ENCODE data around the gene GPX2. TPM values are rescaled to one million over a fixed set of nuclear protein-coding genes. Genes with fewer than 3 reads are reported as not detected.

Gene GPX2
- total and polyA plus RNA-seq, 2 donors (not counting 3 experiments of a cell fraction or from before 2014, with no cell fraction given), result not detected

DNA sequence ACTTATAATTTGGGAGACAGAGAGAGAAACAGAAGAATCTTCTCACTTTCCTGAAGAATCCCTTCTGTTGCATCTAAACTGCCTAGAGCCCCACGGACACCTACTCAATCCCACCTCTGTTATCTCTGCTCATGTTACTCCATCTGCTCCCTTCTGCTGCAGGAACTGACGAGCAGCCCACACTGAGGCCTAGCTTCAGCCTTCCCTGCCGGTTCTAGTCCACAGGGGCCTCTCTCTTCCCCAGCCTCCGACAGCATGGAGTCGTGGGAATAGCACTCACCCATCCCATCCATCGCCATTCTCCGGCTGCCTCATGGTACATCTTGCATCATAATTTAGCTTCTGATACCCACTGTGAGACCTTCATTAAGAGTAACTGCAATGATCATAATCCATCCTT, 25.6 kb upstream of the GPX2 start:
- CTCF ChIA-PET, result interaction anchor here (1.1 kb wide), 1 partner anchor 52 kb away, joined by 3 read pairs; no protein-coding TSS in a partner anchor
- FAIRE-seq, result no peak
- peaks cover 14% of the 10 kb centered on the region for H3K4me1 ChIP-seq (ENCODE audit: control insufficient read depth, extremely low read depth, insufficient read depth, low read length)
- no peaks in the 10 kb centered on the region for H3K79me2 ChIP-seq (ENCODE audit: control insufficient read depth, insufficient read depth, low read length)
- H2AFZ ChIP-seq (ENCODE audit: low read depth, low read length), result no peak overlapping the region
- intact Hi-C loops (cut with micrococcal nuclease), result no loop called here
- dilution Hi-C loops (cut with MboI; ENCODE audit: extremely low pct_ligation_motif_present, low sequenced_read_pairs), result no loop called here
- no peaks in the 10 kb centered on the region for H3K36me3 ChIP-seq (ENCODE audit: control insufficient read depth in 2 of 2, extremely low read depth in 1 of 2, insufficient read depth in 2 of 2, low read length in 2 of 2)
- no peaks in the 10 kb centered on the region for H3K9me3 ChIP-seq (replicated peaks; ENCODE audit: control insufficient read depth, insufficient read depth, low read length)
- H3K27me3 ChIP-seq (ENCODE audit: control insufficient read depth in 2 of 2, insufficient read depth in 2 of 2, low read length in 2 of 2), result no peaks in the 10 kb centered on the region
- no TSS peak for BruUV-seq (replicated peaks)
- POLR2A ChIA-PET, result no interaction called here
- TF ChIP-seq, protein P1, sequence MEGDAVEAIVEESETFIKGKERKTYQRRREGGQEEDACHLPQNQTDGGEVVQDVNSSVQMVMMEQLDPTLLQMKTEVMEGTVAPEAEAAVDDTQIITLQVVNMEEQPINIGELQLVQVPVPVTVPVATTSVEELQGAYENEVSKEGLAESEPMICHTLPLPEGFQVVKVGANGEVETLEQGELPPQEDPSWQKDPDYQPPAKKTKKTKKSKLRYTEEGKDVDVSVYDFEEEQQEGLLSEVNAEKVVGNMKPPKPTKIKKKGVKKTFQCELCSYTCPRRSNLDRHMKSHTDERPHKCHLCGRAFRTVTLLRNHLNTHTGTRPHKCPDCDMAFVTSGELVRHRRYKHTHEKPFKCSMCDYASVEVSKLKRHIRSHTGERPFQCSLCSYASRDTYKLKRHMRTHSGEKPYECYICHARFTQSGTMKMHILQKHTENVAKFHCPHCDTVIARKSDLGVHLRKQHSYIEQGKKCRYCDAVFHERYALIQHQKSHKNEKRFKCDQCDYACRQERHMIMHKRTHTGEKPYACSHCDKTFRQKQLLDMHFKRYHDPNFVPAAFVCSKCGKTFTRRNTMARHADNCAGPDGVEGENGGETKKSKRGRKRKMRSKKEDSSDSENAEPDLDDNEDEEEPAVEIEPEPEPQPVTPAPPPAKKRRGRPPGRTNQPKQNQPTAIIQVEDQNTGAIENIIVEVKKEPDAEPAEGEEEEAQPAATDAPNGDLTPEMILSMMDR (IDR thresholded peaks at IDR 0.05; ENCODE audit: extremely low read depth in 1 of 2, insufficient read depth in 1 of 2, low read depth in 1 of 2, low read length in 2 of 2), result no peak
- TF ChIP-seq FOS (IDR thresholded peaks at IDR 0.05; ENCODE audit: borderline replicate concordance, insufficient read depth, low read length), result no peak
- no peak overlapping the region for H3K27ac ChIP-seq (ENCODE audit: insufficient read depth, low read depth, low read length)
- H3K4me2 ChIP-seq (ENCODE audit: insufficient read depth, low read length), result no peak overlapping the region
- no peak overlapping the region for H3K9ac ChIP-seq (replicated peaks; ENCODE audit: extremely low read depth, insufficient read depth, low read length)
- no peaks in the 10 kb centered on the region for H4K20me1 ChIP-seq (replicated peaks; ENCODE audit: control insufficient read depth, extremely low read depth, insufficient read depth, low read length)
- DNase-seq (ENCODE audit: low read depth, low spot score), result no peak
- no peaks in the 10 kb centered on the region for H3K9me1 ChIP-seq (replicated peaks; ENCODE audit: control insufficient read depth, extremely low read depth, insufficient read depth, low read length)
- no peak overlapping the region for H3K4me3 ChIP-seq (replicated peaks in 1 of 3; ENCODE audit: insufficient read depth in 1 of 3, low read depth in 1 of 3, low read length in 3 of 3)

DNA sequence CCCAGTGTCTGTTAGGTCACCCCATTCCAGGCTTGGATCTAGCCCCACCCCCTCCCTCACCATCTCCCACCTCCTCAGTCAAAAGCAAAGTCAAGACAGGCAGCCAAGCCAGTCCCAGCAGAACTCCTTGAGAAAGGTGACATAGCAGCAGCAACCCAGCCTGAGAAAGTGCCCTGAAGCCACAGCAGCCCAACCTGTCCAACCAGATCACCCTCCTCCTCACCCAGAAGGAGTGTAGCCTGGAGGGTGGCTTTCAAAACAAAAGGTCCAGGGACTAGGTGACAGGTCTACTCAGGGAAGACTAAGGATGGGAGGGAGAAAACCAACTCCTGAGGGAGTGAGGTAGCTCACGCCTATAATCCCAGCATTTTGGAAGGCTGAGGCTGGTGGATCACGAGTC, 24.4 kb upstream of the GPX2 start:
- H3K27ac ChIP-seq (ENCODE audit: insufficient read depth, low read depth, low read length), result no peak overlapping the region
- no peak for TF ChIP-seq POLR2AphosphoS5 (IDR thresholded peaks at IDR 0.05; ENCODE audit: insufficient read depth, low read depth, low read length)
- no peak for TF ChIP-seq GATA2 (IDR thresholded peaks at IDR 0.05; ENCODE audit: insufficient read depth, insufficient read length, low read depth, low read length)
- no peak for TF ChIP-seq MYC (IDR thresholded peaks at IDR 0.05; ENCODE audit: low read depth, low read length)
- TF ChIP-seq, protein P2, sequence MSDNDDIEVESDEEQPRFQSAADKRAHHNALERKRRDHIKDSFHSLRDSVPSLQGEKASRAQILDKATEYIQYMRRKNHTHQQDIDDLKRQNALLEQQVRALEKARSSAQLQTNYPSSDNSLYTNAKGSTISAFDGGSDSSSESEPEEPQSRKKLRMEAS (IDR thresholded peaks at IDR 0.05; ENCODE audit: insufficient read depth, insufficient read length), result no peak
- TF ChIP-seq EZH2 (IDR thresholded peaks at IDR 0.05; ENCODE audit: borderline replicate concordance, low read depth, low read length, severe bottlenecking), result no peak
- no peak for TF ChIP-seq JUN (IDR thresholded peaks at IDR 0.05; ENCODE audit: borderline replicate concordance, insufficient read depth, insufficient read length, low read depth)
- no peak for TF ChIP-seq POLR2A (IDR thresholded peaks at IDR 0.05; ENCODE audit: low read depth, low read length)
- TF ChIP-seq FOS (IDR thresholded peaks at IDR 0.05; ENCODE audit: borderline replicate concordance, insufficient read depth, low read length), result no peak
- TF ChIP-seq, protein P1 (IDR thresholded peaks at IDR 0.05; ENCODE audit: extremely low read depth in 1 of 2, insufficient read depth in 1 of 2, low read depth in 1 of 2, low read length in 2 of 2), result no peak
- ChIA-PET CTCF (no interaction called here), POLR2A (no interaction called here)
- H3K9me3 ChIP-seq (replicated peaks; ENCODE audit: control insufficient read depth, insufficient read depth, low read length), result no peaks in the 10 kb centered on the region
- H3K9me1 ChIP-seq (replicated peaks; ENCODE audit: control insufficient read depth, extremely low read depth, insufficient read depth, low read length), result no peaks in the 10 kb centered on the region
- H3K9ac ChIP-seq (replicated peaks; ENCODE audit: extremely low read depth, insufficient read depth, low read length), result no peak overlapping the region
- no peak overlapping the region for H3K4me2 ChIP-seq (ENCODE audit: insufficient read depth, low read length)
- peaks cover 14% of the 10 kb centered on the region for H3K4me1 ChIP-seq (ENCODE audit: control insufficient read depth, extremely low read depth, insufficient read depth, low read length)
- BruUV-seq (replicated peaks), result no TSS peak
- dilution Hi-C loops (cut with MboI; ENCODE audit: extremely low pct_ligation_motif_present, low sequenced_read_pairs) (no loop called here), intact Hi-C loops (cut with micrococcal nuclease) (no loop called here)
- H3K79me2 ChIP-seq (ENCODE audit: control insufficient read depth, insufficient read depth, low read length), result no peaks in the 10 kb centered on the region
- H3K4me3 ChIP-seq (replicated peaks in 1 of 3; ENCODE audit: insufficient read depth in 1 of 3, low read depth in 1 of 3, low read length in 3 of 3), result no peak overlapping the region
- H3K36me3 ChIP-seq (ENCODE audit: control insufficient read depth in 2 of 2, extremely low read depth in 1 of 2, insufficient read depth in 2 of 2, low read length in 2 of 2), result no peaks in the 10 kb centered on the region
- no peaks in the 10 kb centered on the region for H4K20me1 ChIP-seq (replicated peaks; ENCODE audit: control insufficient read depth, extremely low read depth, insufficient read depth, low read length)
- H2AFZ ChIP-seq (ENCODE audit: low read depth, low read length), result no peak overlapping the region
- FAIRE-seq, result no peak
- H3K27me3 ChIP-seq (ENCODE audit: control insufficient read depth in 2 of 2, insufficient read depth in 2 of 2, low read length in 2 of 2), result no peaks in the 10 kb centered on the region
- no peak for DNase-seq (ENCODE audit: low read depth, low spot score)
